ENCODE data around the gene HPCAL1.

Gene HPCAL1

DNA sequence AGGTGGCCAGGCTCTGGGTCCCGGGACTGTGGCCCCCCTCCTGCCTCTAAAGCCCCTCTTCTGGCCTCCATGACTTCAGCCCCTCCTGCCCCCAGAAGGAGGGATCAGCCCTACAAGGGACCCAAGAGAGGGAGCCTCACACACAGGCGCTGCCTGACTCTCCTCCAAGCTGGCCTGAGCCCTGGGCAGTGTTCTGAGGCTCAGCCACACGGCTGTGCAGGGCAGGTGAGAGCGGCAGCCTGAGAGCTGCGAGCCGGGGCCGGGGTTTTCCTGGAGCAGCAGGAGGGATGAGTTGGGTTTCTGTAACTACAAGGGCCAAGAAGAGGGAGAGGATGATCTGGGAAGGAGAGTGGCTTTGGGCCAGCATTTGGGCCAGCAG, 70.1 kb downstream of the HPCAL1 start:
- no peak for DNase-seq

- no peak for DNase-seq
Measured at GRCh38 chr2:10373931-10374330, 71.2 kb downstream of the HPCAL1 start.

DNA sequence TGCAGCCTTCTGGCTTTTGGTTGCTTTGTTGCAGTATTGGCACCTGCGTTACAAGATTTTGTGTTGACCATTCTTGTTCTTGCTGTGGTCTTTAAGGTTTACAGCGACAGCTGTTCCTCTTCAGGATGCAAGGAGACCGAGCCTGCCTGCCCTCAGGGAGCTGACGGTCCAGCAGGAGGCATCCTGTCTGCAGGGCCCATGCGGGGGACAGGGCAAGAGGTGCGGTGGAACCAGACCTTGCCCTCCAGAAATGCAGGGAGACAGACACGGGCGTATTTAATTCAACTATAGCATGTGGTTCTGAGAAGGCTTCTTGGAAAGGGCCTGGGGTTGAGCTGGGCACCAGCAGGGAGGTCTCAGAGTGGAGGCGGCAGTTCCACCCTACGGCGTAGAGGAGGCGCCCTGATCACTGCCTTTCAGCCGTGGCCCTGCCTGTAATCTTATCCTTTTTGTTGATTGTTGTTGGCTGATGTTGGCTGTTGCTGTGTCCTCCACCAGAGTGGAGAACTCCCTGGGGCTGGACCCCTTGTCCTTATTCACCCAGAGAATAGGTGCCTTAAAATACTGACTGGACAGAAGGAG, 71.7 kb downstream of the HPCAL1 start:
- no peak for DNase-seq

DNA sequence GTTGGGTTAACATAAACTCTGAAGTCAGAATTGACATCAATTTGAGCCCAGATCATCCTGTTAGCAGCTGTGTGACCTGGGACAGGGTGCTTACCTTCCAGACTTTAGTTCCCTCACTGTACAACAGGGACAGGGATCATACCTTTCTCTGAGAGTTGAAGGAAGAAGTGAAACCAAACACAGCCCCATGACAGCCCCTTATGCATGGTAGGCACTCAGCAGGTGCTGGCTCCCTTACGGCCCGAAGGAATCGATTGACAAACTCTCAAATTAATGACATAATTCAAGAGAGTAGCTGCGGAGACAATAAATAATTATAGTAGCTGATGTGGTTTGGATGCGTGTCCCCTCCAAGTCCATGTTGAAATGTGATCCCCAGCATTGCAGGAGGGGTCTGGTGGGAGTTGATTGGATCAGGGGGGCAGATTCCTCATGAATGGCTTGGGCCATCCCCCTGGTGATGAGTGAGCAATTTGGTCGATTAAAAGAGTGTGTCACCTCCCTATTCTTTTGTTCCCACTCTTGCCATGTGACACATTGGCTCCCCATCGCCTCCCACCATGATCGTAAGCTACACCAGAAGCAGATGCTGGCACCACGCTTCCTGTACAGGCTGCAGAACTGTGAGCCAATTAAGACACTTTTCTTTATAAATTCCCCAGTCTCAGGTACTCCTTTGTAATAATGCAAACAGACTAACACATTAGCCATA, 73.0 kb downstream of the HPCAL1 start:
- DNase-seq: no peak

GRCh38 chr2:10377052-10377746, 74.5 kb downstream of the HPCAL1 start:
- DNase-seq: no peak

- DNase-seq: no peak
Measured at GRCh38 chr2:10377747-10378085, 75.0 kb downstream of the HPCAL1 start.

DNA sequence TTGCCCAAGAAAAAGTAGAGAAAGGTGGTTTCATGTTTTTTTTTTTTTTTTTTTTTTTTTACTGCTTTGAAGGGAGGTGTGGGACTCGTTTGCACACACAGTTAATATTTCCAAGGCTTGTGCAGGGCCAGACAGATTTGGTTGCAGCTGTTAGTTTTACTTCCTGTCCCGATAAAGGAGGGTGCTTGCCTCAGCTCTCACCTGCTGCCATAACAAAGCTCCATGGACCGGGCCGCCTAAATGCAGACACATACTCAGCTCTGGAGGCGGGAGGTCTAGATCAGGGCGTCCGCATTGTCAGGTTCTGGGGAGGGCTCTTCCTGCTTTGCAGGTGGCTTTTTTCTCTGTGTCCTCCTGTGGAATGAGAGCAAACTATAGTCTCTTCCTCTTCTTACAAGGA, 75.5 kb downstream of the HPCAL1 start:
- no peak for DNase-seq

DNA sequence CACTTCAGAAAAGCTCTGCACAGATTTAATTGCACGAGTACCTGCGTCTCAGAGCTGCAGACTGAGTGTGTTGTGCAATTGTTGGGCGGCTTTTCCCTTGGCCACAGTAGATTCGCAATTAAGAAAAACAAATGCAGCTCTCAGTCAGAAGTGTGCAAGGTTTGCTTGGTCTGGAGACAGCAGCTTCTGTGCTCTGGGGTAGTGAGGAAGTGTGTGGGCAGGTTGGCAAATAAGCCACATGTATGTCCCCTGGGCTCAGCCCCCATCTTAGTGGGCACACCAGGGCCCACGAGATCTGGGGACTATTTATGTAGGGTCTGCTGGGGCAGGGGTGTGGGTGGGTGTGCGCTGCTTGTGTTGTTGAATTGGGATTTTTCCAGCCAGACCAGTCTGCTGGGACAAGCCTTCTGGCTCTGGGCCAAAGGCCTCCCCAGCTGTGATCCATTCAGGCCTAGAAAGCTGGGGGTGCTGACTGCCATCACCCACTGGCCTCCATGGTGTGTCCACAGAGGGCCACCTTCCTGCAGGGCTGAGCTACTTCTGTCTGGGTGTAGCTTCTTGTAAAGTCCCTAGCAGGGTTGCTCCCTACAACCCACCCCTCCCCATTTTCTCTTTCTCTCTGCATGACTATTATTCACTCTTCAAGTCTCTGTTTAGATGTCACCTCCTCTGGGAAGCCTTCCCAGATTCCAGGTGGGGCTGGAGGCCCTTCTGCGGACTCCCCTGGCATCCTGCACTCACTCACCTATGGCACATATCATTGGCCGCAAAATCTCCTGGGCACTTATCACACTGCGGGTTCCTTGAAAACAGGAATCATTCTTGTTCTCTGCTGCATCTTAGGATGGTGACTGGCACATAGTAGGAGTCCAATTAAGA, 77.6 kb downstream of the HPCAL1 start:
- no peak for DNase-seq

DNA sequence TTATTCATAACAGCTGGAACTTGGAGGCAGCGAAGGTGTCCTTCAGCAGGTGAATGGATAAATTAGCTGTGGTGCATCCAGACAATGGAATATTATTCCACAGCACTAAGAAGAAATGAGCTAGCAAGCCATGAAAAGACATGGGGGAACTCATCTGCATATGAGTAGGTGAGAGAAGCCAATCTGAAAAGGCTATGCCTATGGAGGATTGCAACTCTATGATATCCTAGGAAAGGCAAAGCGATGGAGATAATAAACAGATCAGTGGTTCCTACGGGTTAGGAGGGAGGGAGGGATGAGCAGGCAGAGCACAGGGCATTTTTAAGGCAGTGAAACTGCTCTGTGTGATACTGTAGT, 79.3 kb downstream of the HPCAL1 start:
- no peak for DNase-seq

- DNase-seq: no peak
Measured at GRCh38 chr2:10382354-10383061, 79.8 kb downstream of the HPCAL1 start.

DNA sequence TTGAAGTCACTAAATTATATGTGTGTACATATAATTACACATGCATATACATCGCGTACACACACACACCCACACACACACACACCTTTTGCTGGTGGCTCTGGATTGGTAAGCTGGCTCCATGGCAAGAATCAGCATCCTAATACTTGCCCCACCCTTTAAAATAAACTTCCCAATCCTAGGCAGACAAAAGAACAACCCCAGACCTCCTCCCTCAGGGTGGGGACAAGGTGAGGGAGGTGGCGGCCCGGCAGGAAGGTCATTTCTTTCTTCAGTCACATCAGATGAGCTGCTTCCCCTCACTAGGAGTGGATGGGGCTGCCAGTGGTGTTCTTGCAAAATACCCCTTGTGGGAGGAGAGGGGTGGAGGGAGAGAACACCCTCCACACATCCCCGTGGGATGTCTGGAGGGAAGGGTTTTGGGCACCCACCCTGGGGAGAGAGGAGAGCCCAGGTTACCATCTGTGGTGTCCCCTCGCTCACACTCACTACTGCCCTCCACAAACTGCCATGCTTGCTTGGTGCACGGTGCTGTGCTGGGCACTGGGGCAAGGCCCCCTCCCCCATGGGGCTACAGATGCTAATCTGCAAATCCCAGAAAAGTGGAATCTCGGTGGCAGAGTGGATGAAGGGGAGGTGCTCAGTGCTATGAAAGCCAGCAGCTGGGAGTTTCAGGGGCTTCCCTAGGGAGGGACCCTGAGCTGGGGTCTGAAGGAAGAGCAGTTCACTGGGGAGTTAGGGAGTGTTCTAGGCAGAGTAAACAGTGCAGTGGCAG, 81.4 kb downstream of the HPCAL1 start:
- no peak for DNase-seq

- no peak for DNase-seq
Measured at GRCh38 chr2:10385501-10385900, 82.8 kb downstream of the HPCAL1 start.

- no peak for DNase-seq
Measured at GRCh38 chr2:10385933-10386773, 83.4 kb downstream of the HPCAL1 start.

DNA sequence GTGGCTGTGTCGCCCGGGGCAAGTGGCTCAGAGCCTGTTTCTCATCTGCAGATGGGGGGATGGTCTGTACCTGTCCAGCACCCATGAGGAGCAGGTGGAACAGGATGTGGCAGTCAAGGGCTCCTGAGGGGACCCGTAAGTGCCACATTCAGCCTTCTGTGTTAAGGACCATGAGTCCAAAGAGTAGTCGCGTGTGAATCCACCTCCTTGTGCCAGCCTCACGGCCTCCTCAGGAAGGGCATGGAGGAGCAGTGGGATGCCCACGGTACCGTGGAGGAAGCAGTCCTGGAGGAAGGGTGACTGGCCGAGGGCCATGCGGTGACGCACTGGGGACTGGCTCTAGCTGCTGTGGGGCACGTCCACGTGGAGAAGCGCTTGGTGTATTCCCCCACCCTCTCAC, 84.3 kb downstream of the HPCAL1 start:
- no peak for DNase-seq

DNA sequence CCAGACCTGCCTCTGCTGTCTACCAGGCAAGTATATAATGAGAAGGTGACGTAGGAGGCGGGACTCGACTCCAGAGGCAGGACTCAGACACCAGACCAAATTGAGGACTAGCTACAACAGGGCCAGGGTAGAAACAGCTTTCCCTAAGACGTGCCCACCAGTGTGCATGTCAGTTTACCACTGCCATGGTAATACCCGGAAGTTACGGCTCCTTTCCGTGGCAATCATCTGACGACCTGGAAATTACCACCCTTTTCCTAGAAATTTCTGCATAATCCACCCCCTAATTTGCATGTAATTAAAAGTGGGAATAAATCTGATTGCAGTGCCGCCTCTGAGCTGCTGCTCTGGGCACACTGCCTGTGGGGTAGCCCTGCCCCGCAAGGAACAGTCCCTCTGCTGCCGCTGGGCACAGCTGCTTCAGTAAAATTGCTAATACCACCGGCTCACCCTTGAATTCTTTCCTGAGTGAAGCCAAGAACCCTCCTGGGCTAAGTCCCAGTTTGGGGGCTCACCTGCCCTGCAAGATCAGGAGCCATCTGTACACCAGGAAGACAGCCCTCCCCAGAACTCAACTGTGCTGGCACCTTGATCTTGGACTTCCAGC, 86.4 kb downstream of the HPCAL1 start:
- DNase-seq: no peak

DNA sequence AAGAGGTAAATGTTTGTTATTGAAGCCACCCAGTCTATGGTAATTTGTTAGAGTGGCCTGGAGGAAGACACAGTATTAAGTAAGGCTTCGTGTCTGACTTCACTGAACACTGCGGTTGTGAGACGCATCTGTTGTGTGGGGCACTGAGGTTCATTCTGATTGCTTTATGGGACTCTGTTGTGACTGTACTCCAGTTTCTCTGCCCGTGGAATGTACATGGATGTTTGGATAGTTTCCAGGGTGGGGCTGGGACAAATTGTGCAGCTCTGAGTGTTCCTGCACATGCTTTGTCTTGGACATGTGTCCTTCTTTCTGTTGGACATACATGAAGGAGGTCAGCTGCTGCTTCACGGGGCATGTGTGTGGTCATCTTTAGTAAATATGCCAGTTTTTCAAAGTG, 86.9 kb downstream of the HPCAL1 start:
- DNase-seq: no peak

GRCh38 chr2:10390369-10390801, 87.7 kb downstream of the HPCAL1 start:
- no peak for DNase-seq

- DNase-seq: no peak
Measured at GRCh38 chr2:10392100-10392499, 89.4 kb downstream of the HPCAL1 start.

DNA sequence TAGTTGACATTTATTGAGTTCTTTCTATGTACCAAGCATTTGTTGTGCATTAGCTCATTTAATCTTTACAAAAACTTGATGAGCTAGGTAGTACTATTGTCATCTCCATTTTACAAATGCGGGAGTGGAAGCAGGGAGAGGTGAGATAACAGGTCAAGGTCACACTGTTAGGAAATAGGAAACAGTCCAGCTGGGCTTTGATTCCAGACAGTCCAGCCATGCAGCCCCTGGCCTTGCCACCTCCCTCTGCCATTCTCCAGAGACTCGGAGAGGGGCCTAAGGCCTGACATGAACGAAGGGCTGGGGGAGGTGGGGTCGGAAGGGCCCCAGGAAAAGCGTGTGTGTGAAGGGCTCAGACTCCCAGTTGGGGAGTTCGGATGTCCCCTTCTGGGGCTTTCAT, 89.8 kb downstream of the HPCAL1 start:
- DNase-seq: no peak

GRCh38 chr2:10392951-10393639, 90.4 kb downstream of the HPCAL1 start:
- no peak for DNase-seq
